B cell (primary cell): ENCODE results near the gene ZNF18.
"Not testable (repeated sequence)": the region's sequence is repeated elsewhere in the genome, so short reads cannot be mapped to it uniquely, and the experiment has no call there.

Experiments used
- EZH2 ChIP-seq: IDR thresholded peaks from 2 replicates; pipeline ENCODE4 v1.6.1; 2012; ENCODE audit warnings: borderline replicate concordance, low read depth, mild to moderate bottlenecking, moderate library complexity, low read length; ENCODE audit not compliant: insufficient read depth, poor library complexity, severe bottlenecking
- TF ChIP-seq, protein P1 (sequence below): fragments of 200-600 bp; IDR thresholded peaks from one replicate; pipeline ENCODE4 v1.8.0; 2022; ENCODE audit warnings: antibody characterized with exemption, mild to moderate bottlenecking

DNA sequence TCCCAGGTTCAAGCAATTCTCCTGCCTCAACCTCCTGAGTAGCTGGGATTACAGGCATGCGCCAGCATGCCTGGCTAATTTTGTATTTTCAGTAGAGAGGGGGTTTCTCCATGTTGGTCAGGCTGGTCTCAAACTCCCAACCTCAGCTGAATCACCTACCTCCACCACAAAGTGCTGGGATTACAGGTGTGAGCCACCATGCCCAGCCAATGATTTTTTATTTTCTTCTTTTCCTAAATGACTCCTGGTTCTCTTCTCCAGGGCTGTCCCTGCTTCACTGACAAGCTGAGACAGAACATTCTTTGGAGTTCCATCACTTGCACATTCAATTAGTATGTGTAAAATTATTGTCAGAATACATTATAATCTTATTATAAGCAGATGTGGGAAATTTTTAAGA, 47.7 kb downstream of the ZNF18 start:
- TF ChIP-seq, protein P1, sequence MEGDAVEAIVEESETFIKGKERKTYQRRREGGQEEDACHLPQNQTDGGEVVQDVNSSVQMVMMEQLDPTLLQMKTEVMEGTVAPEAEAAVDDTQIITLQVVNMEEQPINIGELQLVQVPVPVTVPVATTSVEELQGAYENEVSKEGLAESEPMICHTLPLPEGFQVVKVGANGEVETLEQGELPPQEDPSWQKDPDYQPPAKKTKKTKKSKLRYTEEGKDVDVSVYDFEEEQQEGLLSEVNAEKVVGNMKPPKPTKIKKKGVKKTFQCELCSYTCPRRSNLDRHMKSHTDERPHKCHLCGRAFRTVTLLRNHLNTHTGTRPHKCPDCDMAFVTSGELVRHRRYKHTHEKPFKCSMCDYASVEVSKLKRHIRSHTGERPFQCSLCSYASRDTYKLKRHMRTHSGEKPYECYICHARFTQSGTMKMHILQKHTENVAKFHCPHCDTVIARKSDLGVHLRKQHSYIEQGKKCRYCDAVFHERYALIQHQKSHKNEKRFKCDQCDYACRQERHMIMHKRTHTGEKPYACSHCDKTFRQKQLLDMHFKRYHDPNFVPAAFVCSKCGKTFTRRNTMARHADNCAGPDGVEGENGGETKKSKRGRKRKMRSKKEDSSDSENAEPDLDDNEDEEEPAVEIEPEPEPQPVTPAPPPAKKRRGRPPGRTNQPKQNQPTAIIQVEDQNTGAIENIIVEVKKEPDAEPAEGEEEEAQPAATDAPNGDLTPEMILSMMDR: not testable (repeated sequence)
- not testable (repeated sequence) for TF ChIP-seq EZH2
